GM23338 (cell line): ENCODE data around the gene SKA3. TPM values are rescaled to one million over a fixed set of nuclear protein-coding genes. Genes with fewer than 3 reads are reported as not detected.

Experiments
- ATAC-seq: fragments of 200-7000 bp; cut with Tn5 transposase; 3 replicates; pipeline ENCODE4 v1.9.1; 2020
- DNase-seq: peaks from one replicate; pipeline ENCODE4 v3.0.0-alpha.2; 2015; ENCODE audit warnings: low spot score
- H2AFZ ChIP-seq: fragments of 200-600 bp; sonication (generic); 2 replicates; pipeline ENCODE4 v1.8.0; 2016; ENCODE audit warnings: antibody characterized with exemption, mild to moderate bottlenecking, moderate library complexity
- H3F3A ChIP-seq: fragments of 200-600 bp; sonication (generic); replicated peaks from 2 replicates; pipeline ENCODE4 v1.8.0; 2017; ENCODE audit warnings: antibody characterized with exemption, mixed run types, low read depth
- H3K27ac ChIP-seq: fragments of 200-600 bp; sonication (generic); 2 replicates; pipeline ENCODE4 v1.6.1; 2016; ENCODE audit warnings: low read depth
- H3K27me3 ChIP-seq: fragments of 200-600 bp; sonication (generic); 2 replicates; pipeline ENCODE4 v1.8.0; 2016; ENCODE audit warnings: mild to moderate bottlenecking, mixed run types, moderate library complexity; ENCODE audit not compliant: insufficient read depth
- H3K36me3 ChIP-seq: fragments of 200-600 bp; sonication (generic); 2 replicates; pipeline ENCODE4 v1.8.0; 2016; ENCODE audit warnings: mild to moderate bottlenecking; ENCODE audit not compliant: insufficient read depth
- H3K4me1 ChIP-seq: fragments of 200-600 bp; sonication (generic); 2 replicates; pipeline ENCODE4 v1.8.0; 2016; ENCODE audit warnings: mild to moderate bottlenecking, moderate library complexity; ENCODE audit not compliant: insufficient read depth
- H3K4me2 ChIP-seq: fragments of 200-600 bp; sonication (generic); 2 replicates; pipeline ENCODE4 v1.7.1; 2017; ENCODE audit warnings: mixed run types
- H3K4me3 ChIP-seq: fragments of 200-600 bp; sonication (generic); 2 replicates; pipeline ENCODE4 v1.6.1; 2016; ENCODE audit warnings: mixed run types
- H3K79me2 ChIP-seq: fragments of 200-600 bp; sonication (generic); replicated peaks from 2 replicates; pipeline ENCODE4 v1.8.0; 2017; ENCODE audit warnings: mild to moderate bottlenecking; ENCODE audit not compliant: insufficient read depth
- H3K9me2 ChIP-seq: fragments of 200-600 bp; sonication (generic); 2 replicates; pipeline ENCODE4 v1.8.0; 2017; ENCODE audit not compliant: insufficient read depth
- H4K20me1 ChIP-seq: fragments of 200-600 bp; sonication (generic); replicated peaks from 2 replicates; pipeline ENCODE4 v1.8.0; 2017; ENCODE audit warnings: mild to moderate bottlenecking; ENCODE audit not compliant: insufficient read depth
- H3K27ac Mint-ChIP-seq: 2 replicates; pipeline ENCODE4 v1.8.0; 2020; ENCODE audit warnings: inconsistent platforms, mild to moderate bottlenecking, moderate library complexity, mixed read lengths
- H3K27me3 Mint-ChIP-seq: 3 replicates; pipeline ENCODE4 v1.8.0; 2022; ENCODE audit warnings: low read depth, mild to moderate bottlenecking, moderate library complexity, mixed read lengths, inconsistent platforms; ENCODE audit not compliant: insufficient read depth, poor library complexity
- H3K36me3 Mint-ChIP-seq: 3 replicates; pipeline ENCODE4 v1.8.0; 2021; ENCODE audit warnings: low read depth, mild to moderate bottlenecking, inconsistent platforms, moderate library complexity, mixed read lengths
- H3K4me1 Mint-ChIP-seq: 3 replicates; pipeline ENCODE4 v1.8.0; 2020; ENCODE audit warnings: mild to moderate bottlenecking, inconsistent platforms, mixed read lengths
- H3K4me3 Mint-ChIP-seq: 3 replicates; pipeline ENCODE4 v1.8.0; 2021; ENCODE audit warnings: moderate library complexity, mild to moderate bottlenecking, inconsistent platforms, mixed read lengths
- H3K9me3 Mint-ChIP-seq: 3 replicates; pipeline ENCODE4 v1.8.0; 2020; ENCODE audit warnings: moderate library complexity, mild to moderate bottlenecking, inconsistent platforms, mixed read lengths
- CTCF ChIP-seq, 2 experiments: fragments of 200-600 bp in 1 of 2; sonication (generic) in 1 of 2; conservative IDR thresholded peaks; 2 replicates each; pipeline versions ENCODE4 v1.5.1 to v1.6.1; 2016 to 2017; ENCODE audit warnings: antibody characterized with exemption in 2 of 2, low read depth in 2 of 2, mild to moderate bottlenecking in 2 of 2, moderate library complexity in 1 of 2
- ETS1 ChIP-seq: IDR thresholded peaks from 2 replicates; pipeline ENCODE4 v1.6.1; 2016; ENCODE audit warnings: antibody characterized with exemption
- EZH2 ChIP-seq: fragments of 200-600 bp; sonication (generic); IDR thresholded peaks from one replicate; pipeline ENCODE4 v1.8.0; 2017; ENCODE audit warnings: antibody characterized with exemption, mild to moderate bottlenecking, low read depth; ENCODE audit not compliant: unreplicated experiment
- EZH2phosphoT487 ChIP-seq: fragments of 200-600 bp; sonication (generic); IDR thresholded peaks from one replicate; pipeline ENCODE4 v1.8.1; 2018; ENCODE audit warnings: antibody characterized with exemption; ENCODE audit not compliant: unreplicated experiment
- JUNB ChIP-seq: IDR thresholded peaks from one replicate; pipeline ENCODE4 v1.6.1; 2016; ENCODE audit warnings: antibody characterized with exemption; ENCODE audit not compliant: unreplicated experiment
- POLR2AphosphoS5 ChIP-seq: IDR thresholded peaks from 2 replicates; pipeline ENCODE4 v1.6.1; 2016; ENCODE audit warnings: antibody characterized with exemption, low read depth
- ZNF114 ChIP-seq: fragments of 250-450 bp; sonication (Bioruptor Pico); IDR thresholded peaks from 2 replicates; pipeline ENCODE4 v1.5.0; 2020; ENCODE audit warnings: mild to moderate bottlenecking, moderate library complexity
- ZNF331 ChIP-seq: fragments of 250-450 bp; sonication (Bioruptor Pico); IDR thresholded peaks from 2 replicates; pipeline ENCODE4 v1.5.0; 2020; ENCODE audit warnings: low read depth, mild to moderate bottlenecking, moderate library complexity
- ZNF462 ChIP-seq: fragments of 250-450 bp; sonication (Bioruptor Pico); IDR thresholded peaks from 2 replicates; pipeline ENCODE4 v1.5.0; 2020; ENCODE audit warnings: mild to moderate bottlenecking, moderate library complexity
- polyA plus RNA-seq: library from polyadenylated mRNA; unstranded; fragments of >200 nt; fragmentation: Nextera tagmentation; extraction: Ambion mirVana; gene quantifications from 2 replicates; pipeline ENCODE4 v1.2.1, GENCODE V29; 2016
- total RNA-seq: library from RNA; depleted of rRNA; stranded (reverse); fragments of >200 nt; shearing (Covaris generic); gene quantifications from 2 replicates; pipeline ENCODE4 v1.2.3, GENCODE V29; 2014

The SKA3 gene
- total and polyA plus RNA-seq, 2 experiments from 2014 or later, result 65.9 to 179 TPM

GRCh38 chr13:21139374-21139773 lies 37.0 kb downstream of the SKA3 start (continued):
- TF ChIP-seq ZNF462, result no peak

- ATAC-seq (no peak), DNase-seq (no peak)
- no peak overlapping the region for H3K4me2 ChIP-seq
- peaks cover 9% of the 10 kb centered on the region for H3K36me3 ChIP-seq
- Mint-ChIP-seq H3K4me1 (peaks cover 33% of the 10 kb centered on the region), H3K4me3 (0 out of 3 replicates have a peak overlapping the region, but pooled peaks have one; percentile 23), H3K9me3 (peaks cover 13% of the 10 kb centered on the region), H3K27ac (0 out of 2 replicates have a peak overlapping the region, but pooled peaks have one; percentile 65), H3K27me3 (peaks cover 12% of the 10 kb centered on the region), H3K36me3 (peaks cover 32% of the 10 kb centered on the region)
- H3K27ac ChIP-seq, result no peak overlapping the region
- H4K20me1 ChIP-seq, result peaks cover 20% of the 10 kb centered on the region
- H3K79me2 ChIP-seq, result peaks cover 31% of the 10 kb centered on the region
- no peaks in the 10 kb centered on the region; the same call in 1 of the 2 replicates for H3F3A ChIP-seq
- no peak overlapping the region for H3K4me3 ChIP-seq
- H3K4me1 ChIP-seq, result peaks cover 9% of the 10 kb centered on the region
- no peak overlapping the region for H2AFZ ChIP-seq
- H3K27me3 ChIP-seq, result no peaks in the 10 kb centered on the region
- H3K9me2 ChIP-seq, result no peaks in the 10 kb centered on the region
- TF ChIP-seq EZH2phosphoT487 (no peak), POLR2AphosphoS5 (no peak)
Observed at GRCh38 chr13:21138561-21138960, 37.8 kb downstream of the SKA3 start.

- H3K4me3 Mint-ChIP-seq, result no peak overlapping the region
- ATAC-seq (no peak), DNase-seq (no peak)
- peaks cover 27% of the 10 kb centered on the region for H3K4me1 Mint-ChIP-seq
- H3K79me2 ChIP-seq, result peaks cover 22% of the 10 kb centered on the region
- peaks cover 6% of the 10 kb centered on the region for H3K4me1 ChIP-seq
- no peaks in the 10 kb centered on the region for H3K27me3 ChIP-seq
- peaks cover 13% of the 10 kb centered on the region for H3K9me3 Mint-ChIP-seq
- peaks cover 12% of the 10 kb centered on the region for H3K27me3 Mint-ChIP-seq
- H4K20me1 ChIP-seq, result peaks cover 12% of the 10 kb centered on the region
- no peak overlapping the region for H3K27ac ChIP-seq
- peaks cover under 1% of the 10 kb centered on the region for H3K36me3 ChIP-seq
- no peak overlapping the region for H3K4me2 ChIP-seq
- no peak overlapping the region for H2AFZ ChIP-seq
- no peak overlapping the region for H3K4me3 ChIP-seq
- no peak overlapping the region for H3K27ac Mint-ChIP-seq
- H3F3A ChIP-seq, result no peaks in the 10 kb centered on the region; the same call in 1 of the 2 replicates
- peaks cover 24% of the 10 kb centered on the region for H3K36me3 Mint-ChIP-seq
- H3K9me2 ChIP-seq, result no peaks in the 10 kb centered on the region
- TF ChIP-seq EZH2 (no peak), ZNF114 (CRISPR knock-in tag) (no peak), POLR2AphosphoS5 (no peak), CTCF (conservative IDR thresholded peaks at IDR 0.05; ENCODE audit: low read depth in 2 of 2) (no peak), JUNB (no peak), EZH2phosphoT487 (no peak), ZNF331 (CRISPR knock-in tag) (no peak), ETS1 (no peak)
Observed at GRCh38 chr13:21137696-21138095, 38.7 kb downstream of the SKA3 start.
